ENCODE results near the gene KRT33B. TPM values are rescaled to one million over a fixed set of nuclear protein-coding genes. Genes with fewer than 3 reads are reported as not detected.

The KRT33B gene
- total and polyA plus RNA-seq, 10 of the 15 experiments (the other 5 are each of a cell fraction or from before 2014, with no cell fraction given): not detected

GRCh38 chr17:41332239-41332638 is 37.4 kb downstream of the KRT33B start:
- no peak for TF ChIP-seq USF2 (IDR thresholded peaks at IDR 0.05; ENCODE audit: borderline replicate concordance, low read depth, low read length)
- TF ChIP-seq BRCA1 (IDR thresholded peaks at IDR 0.05; ENCODE audit: low read depth, low read length): no peak
- TF ChIP-seq CEBPZ (IDR thresholded peaks at IDR 0.05; ENCODE audit: low read depth, low read length): no peak
- no peak for TF ChIP-seq RELA (IDR thresholded peaks at IDR 0.05; ENCODE audit: borderline replicate concordance, partially characterized antibody)
- no peak for TF ChIP-seq HDGF (IDR thresholded peaks at IDR 0.05)
- no peak for TF ChIP-seq SRF (IDR thresholded peaks at IDR 0.05; ENCODE audit: low read depth in 2 of 2, low read length in 2 of 2)
- no peak for TF ChIP-seq TCF12 (IDR thresholded peaks at IDR 0.05; ENCODE audit: low read depth, low read length)
- no peak for TF ChIP-seq TBL1XR1 (IDR thresholded peaks at IDR 0.05; ENCODE audit: low read depth, low read length)
- WGBS (ENCODE audit: insufficient coverage, insufficient replicate concordance, low lambda C conversion rate, missing lambda C conversion rate): 0% methylated on average over 2 of the region's 2 CpGs

More at GRCh38 chr17:41332239-41332638, 37.4 kb downstream of the KRT33B start:
- SMC1A ChIA-PET (ENCODE audit: uncharacterized antibody, unreplicated experiment): no interaction called here
- Histone ChIP-seq H3K4me1 (ENCODE audit: control insufficient read depth, insufficient read depth, low read length) (no peaks in the 10 kb centered on the region), H3K9me3 (replicated peaks; ENCODE audit: control insufficient read depth, insufficient read depth, low read length) (no peaks in the 10 kb centered on the region; the same call in 2 of the 3 replicates), H3K9ac (ENCODE audit: control insufficient read depth, insufficient read depth, low read length) (no peak overlapping the region), H3K27me3 (replicated peaks in 1 of 2; ENCODE audit: control insufficient read depth in 2 of 2, insufficient read depth in 2 of 2, low read length in 1 of 2) (no peaks in the 10 kb centered on the region; a peak in 1 of 4 replicates), H3K79me2 (ENCODE audit: control insufficient read depth, insufficient read depth, low read length) (no peaks in the 10 kb centered on the region), H3K27ac (ENCODE audit: control insufficient read depth, insufficient read depth) (no peak overlapping the region), H3K4me3 (no peak overlapping the region), H3K4me2 (ENCODE audit: control insufficient read depth, insufficient read depth) (no peak overlapping the region), H2AFZ (ENCODE audit: control insufficient read depth, low read depth, low read length) (no peak overlapping the region), H4K20me1 (ENCODE audit: control insufficient read depth, insufficient read depth) (no peaks in the 10 kb centered on the region), H3K36me3 (ENCODE audit: control insufficient read depth in 2 of 2, insufficient read depth in 2 of 2, low read length in 1 of 2) (no peaks in the 10 kb centered on the region)
- no TSS peak for BruUV-seq (replicated peaks)
- intact Hi-C loops (cut with micrococcal nuclease; ENCODE audit: unreplicated experiment) (no loop called here), in situ Hi-C loops (cut with MboI) (no loop called here)
- FAIRE-seq (no peak), ATAC-seq (no peak), DNase-seq (ENCODE audit: low read depth, low spot score) (no peak)
- CTCF ChIA-PET: interaction anchor here (0.9 to 3.2 kb wide), 3 partner anchors 10 to 335 kb away, joined by 3 to 14 read pairs (median 3); no protein-coding TSS in a partner anchor
- POLR2A ChIA-PET: no interaction called here
- RAD21 ChIA-PET (ENCODE audit: unreplicated experiment): no interaction called here

Data from GM12878 (cell line).